Measurements from ENCODE around the gene RCOR3.
"Not testable (repeated sequence)": the region's sequence is repeated elsewhere in the genome, so short reads cannot be mapped to it uniquely, and the experiment has no call there.

RCOR3 gene

DNA sequence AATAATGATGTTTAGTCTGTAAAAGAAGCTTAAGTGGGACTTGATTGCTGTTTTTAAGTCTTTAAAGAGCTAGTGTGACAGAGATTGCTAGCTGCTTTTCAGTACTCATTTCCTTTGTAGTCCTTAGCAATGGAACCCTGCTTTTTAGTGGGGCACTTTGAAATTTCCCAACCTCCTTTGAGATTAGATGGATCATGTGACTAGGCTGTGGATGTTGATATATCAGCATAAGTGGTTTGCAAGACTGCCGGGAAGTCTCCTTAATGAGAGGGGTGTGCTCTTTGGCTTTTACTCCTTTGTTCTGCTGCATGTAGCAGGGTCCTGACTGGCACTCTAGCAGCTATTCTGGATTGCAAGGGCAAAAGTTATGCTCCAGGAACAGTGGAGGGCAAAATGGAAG lies 11.2 kb upstream of the RCOR3 start:
- H3K9me2 ChIP-seq (replicated peaks; ENCODE audit: insufficient read depth, low read length) = no peaks in the 10 kb centered on the region
- H3K27ac ChIP-seq (ENCODE audit: low read depth, low read length) = no peak overlapping the region
- no peaks in the 10 kb centered on the region for H4K20me1 ChIP-seq (ENCODE audit: low read depth, low read length)
- no peaks in the 10 kb centered on the region for H3K36me3 ChIP-seq (ENCODE audit: low read length)
- no peak overlapping the region for H3K4me2 ChIP-seq (ENCODE audit: low read depth, low read length, poor library complexity, severe bottlenecking)
- no peaks in the 10 kb centered on the region for H3K79me2 ChIP-seq (ENCODE audit: insufficient read depth, low read length)
- TF ChIP-seq EZH2phosphoT487 (conservative IDR thresholded peaks at IDR 0.05; ENCODE audit: low read length) = no peak
- TF ChIP-seq, protein P1, sequence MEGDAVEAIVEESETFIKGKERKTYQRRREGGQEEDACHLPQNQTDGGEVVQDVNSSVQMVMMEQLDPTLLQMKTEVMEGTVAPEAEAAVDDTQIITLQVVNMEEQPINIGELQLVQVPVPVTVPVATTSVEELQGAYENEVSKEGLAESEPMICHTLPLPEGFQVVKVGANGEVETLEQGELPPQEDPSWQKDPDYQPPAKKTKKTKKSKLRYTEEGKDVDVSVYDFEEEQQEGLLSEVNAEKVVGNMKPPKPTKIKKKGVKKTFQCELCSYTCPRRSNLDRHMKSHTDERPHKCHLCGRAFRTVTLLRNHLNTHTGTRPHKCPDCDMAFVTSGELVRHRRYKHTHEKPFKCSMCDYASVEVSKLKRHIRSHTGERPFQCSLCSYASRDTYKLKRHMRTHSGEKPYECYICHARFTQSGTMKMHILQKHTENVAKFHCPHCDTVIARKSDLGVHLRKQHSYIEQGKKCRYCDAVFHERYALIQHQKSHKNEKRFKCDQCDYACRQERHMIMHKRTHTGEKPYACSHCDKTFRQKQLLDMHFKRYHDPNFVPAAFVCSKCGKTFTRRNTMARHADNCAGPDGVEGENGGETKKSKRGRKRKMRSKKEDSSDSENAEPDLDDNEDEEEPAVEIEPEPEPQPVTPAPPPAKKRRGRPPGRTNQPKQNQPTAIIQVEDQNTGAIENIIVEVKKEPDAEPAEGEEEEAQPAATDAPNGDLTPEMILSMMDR (IDR thresholded peaks at IDR 0.05; ENCODE audit: insufficient read depth, low read length, poor library complexity, severe bottlenecking) = no peak
- no peak overlapping the region for H2AFZ ChIP-seq (ENCODE audit: low read depth, low read length, severe bottlenecking)
- H3K27me3 ChIP-seq (ENCODE audit: low read length) = no peaks in the 10 kb centered on the region
- no peak overlapping the region for H3K4me3 ChIP-seq (ENCODE audit: insufficient read depth, low read length, poor library complexity, severe bottlenecking)
- no peak overlapping the region for H3K9ac ChIP-seq (ENCODE audit: low read length)
- H3F3A ChIP-seq (ENCODE audit: insufficient read depth) = no peaks in the 10 kb centered on the region
- no peaks in the 10 kb centered on the region for H3K9me3 ChIP-seq (ENCODE audit: insufficient read depth, low read length)

DNA sequence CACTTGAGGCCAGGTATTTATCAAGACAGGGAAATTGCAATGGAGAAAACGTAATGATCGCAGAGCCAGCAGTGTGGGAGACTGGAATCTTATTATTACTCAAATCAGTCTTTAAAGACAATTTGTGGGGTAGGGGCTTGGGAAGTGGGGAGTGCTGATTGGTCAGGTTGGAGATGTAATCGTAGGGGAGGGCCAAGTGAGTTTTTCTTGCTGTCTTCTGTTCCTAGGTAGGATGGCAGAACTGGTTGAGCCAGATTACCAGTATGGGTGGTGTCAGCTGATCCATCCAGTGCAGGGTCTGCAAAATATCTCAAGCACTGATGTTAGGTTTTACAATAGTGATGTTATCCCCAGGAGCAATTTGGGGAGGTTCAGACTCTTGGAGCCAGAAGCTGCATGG lies 9.6 kb upstream of the RCOR3 start:
- H4K20me1 ChIP-seq (ENCODE audit: low read depth, low read length); H3K9me2 ChIP-seq (replicated peaks; ENCODE audit: insufficient read depth, low read length); H3K4me3 ChIP-seq (ENCODE audit: insufficient read depth, low read length, poor library complexity, severe bottlenecking); H3K27ac ChIP-seq (ENCODE audit: low read depth, low read length); H3K36me3 ChIP-seq (ENCODE audit: low read length); H3K4me2 ChIP-seq (ENCODE audit: low read depth, low read length, poor library complexity, severe bottlenecking); H3K9ac ChIP-seq (ENCODE audit: low read length); H3K79me2 ChIP-seq (ENCODE audit: insufficient read depth, low read length); H3K9me3 ChIP-seq (ENCODE audit: insufficient read depth, low read length); H2AFZ ChIP-seq (ENCODE audit: low read depth, low read length, severe bottlenecking); H3F3A ChIP-seq (ENCODE audit: insufficient read depth); H3K27me3 ChIP-seq (ENCODE audit: low read length): not testable (repeated sequence)

DNA sequence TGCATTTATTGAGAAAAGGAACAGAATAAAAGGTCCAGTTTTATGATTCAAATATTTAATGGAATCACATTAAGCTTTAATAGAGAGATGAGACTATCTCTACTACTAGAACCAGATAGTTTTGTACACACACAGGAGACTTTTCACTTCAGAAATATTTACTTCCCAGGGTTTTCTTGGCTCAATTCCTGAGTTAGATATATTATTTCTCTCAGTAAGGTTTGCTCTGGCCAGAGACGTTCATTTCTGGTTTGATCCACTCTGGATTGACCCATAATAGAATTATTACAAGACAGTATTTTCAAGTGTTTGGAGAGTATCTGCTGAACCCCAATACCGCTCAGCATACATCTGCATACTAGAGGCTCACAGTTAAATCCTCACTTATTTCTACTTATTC lies 1.3 kb upstream of the RCOR3 start:
- Histone ChIP-seq H3K27ac (ENCODE audit: low read depth, low read length) (peak overlapping the region; percentile 85), H3K27me3 (ENCODE audit: low read length) (no peaks in the 10 kb centered on the region), H3K9me2 (replicated peaks; ENCODE audit: insufficient read depth, low read length) (no peaks in the 10 kb centered on the region), H3K36me3 (ENCODE audit: low read length) (peaks cover 5% of the 10 kb centered on the region; the same call in 1 of the 2 replicates), H3K4me3 (ENCODE audit: insufficient read depth, low read length, poor library complexity, severe bottlenecking) (peak overlapping the region; percentile 66), H3K79me2 (ENCODE audit: insufficient read depth, low read length) (peaks cover 26% of the 10 kb centered on the region), H4K20me1 (ENCODE audit: low read depth, low read length) (no peaks in the 10 kb centered on the region), H3K4me2 (ENCODE audit: low read depth, low read length, poor library complexity, severe bottlenecking) (peak overlapping the region; percentile 87), H2AFZ (ENCODE audit: low read depth, low read length, severe bottlenecking) (peak overlapping the region; percentile 81), H3K9ac (ENCODE audit: low read length) (peak overlapping the region; percentile 88), H3K9me3 (ENCODE audit: insufficient read depth, low read length) (no peaks in the 10 kb centered on the region), H3F3A (ENCODE audit: insufficient read depth) (peaks cover 13% of the 10 kb centered on the region; the same call in 1 of the 2 replicates)
- no peak for TF ChIP-seq EZH2phosphoT487 (conservative IDR thresholded peaks at IDR 0.05; ENCODE audit: low read length)
- TF ChIP-seq, protein P1 (IDR thresholded peaks at IDR 0.05; ENCODE audit: insufficient read depth, low read length, poor library complexity, severe bottlenecking) = no peak

DNA sequence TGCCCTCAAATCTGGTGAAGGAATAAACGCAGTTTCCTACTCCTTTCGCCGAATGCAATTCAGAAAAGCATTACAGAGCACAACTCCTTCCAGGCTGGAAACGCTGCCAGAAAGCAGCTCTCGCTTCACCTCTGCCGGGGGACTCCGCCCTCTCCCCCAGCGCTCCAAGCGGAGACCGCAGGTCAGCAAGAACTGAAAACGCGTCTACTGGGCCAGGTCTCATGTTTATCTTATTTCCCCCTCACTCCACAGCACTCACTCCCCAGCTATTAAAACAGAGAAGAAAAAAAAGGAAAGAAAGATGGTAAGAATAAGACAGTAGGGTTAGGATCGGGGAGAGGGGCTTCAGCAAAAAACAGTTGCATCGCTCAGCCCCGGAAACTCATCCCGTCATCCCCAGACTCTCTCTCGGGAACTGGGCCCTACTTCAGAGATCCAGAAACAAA lies 833 bp upstream of the RCOR3 start:
- Histone ChIP-seq H3K36me3 (ENCODE audit: low read length) (peaks cover 8% of the 10 kb centered on the region; the same call in 1 of the 2 replicates), H2AFZ (ENCODE audit: low read depth, low read length, severe bottlenecking) (peak overlapping the region; percentile 81), H3F3A (ENCODE audit: insufficient read depth) (peaks cover 13% of the 10 kb centered on the region; the same call in 1 of the 2 replicates), H3K9me2 (replicated peaks; ENCODE audit: insufficient read depth, low read length) (no peaks in the 10 kb centered on the region), H3K27ac (ENCODE audit: low read depth, low read length) (peak overlapping the region; percentile 85), H3K9ac (ENCODE audit: low read length) (peak overlapping the region; percentile 88), H3K9me3 (ENCODE audit: insufficient read depth, low read length) (no peaks in the 10 kb centered on the region), H3K27me3 (ENCODE audit: low read length) (no peaks in the 10 kb centered on the region), H3K4me3 (ENCODE audit: insufficient read depth, low read length, poor library complexity, severe bottlenecking) (peak overlapping the region; percentile 66), H3K79me2 (ENCODE audit: insufficient read depth, low read length) (peaks cover 29% of the 10 kb centered on the region), H4K20me1 (ENCODE audit: low read depth, low read length) (no peaks in the 10 kb centered on the region), H3K4me2 (ENCODE audit: low read depth, low read length, poor library complexity, severe bottlenecking) (peak overlapping the region; percentile 87)
- no peak for TF ChIP-seq EZH2phosphoT487 (conservative IDR thresholded peaks at IDR 0.05; ENCODE audit: low read length)
- TF ChIP-seq, protein P1 (IDR thresholded peaks at IDR 0.05; ENCODE audit: insufficient read depth, low read length, poor library complexity, severe bottlenecking) = no peak

Data from SU-DHL-6 (cell line).